Kidney epithelial cell (primary cell): Measurements from ENCODE around the gene ST8SIA2. TPM values are rescaled to one million over a fixed set of nuclear protein-coding genes. Genes with fewer than 3 reads are reported as not detected.

Experiments used
- DNase-seq: peaks from one replicate; pipeline ENCODE4 v3.0.0-alpha.2; 2010; ENCODE audit warnings: low read depth
- H3K27me3 ChIP-seq: 2 replicates; pipeline ENCODE4 v1.6.0; 2011; ENCODE audit warnings: low read length; ENCODE audit not compliant: control insufficient read depth, insufficient read depth
- H3K36me3 ChIP-seq: 2 replicates; pipeline ENCODE4 v1.5.1; 2011; ENCODE audit warnings: low read length; ENCODE audit not compliant: control insufficient read depth, insufficient read depth
- H3K4me3 ChIP-seq: 2 replicates; pipeline ENCODE4 v1.5.1; 2011; ENCODE audit warnings: low read depth, mild to moderate bottlenecking, control low read depth, low read length
- total RNA-seq: library from RNA; depleted of rRNA; stranded (reverse); fragments of >200 nt; gene quantifications from 2 replicates; pipeline ENCODE4 v1.2.3, GENCODE V29; 2015
- TF ChIP-seq, protein P1 (sequence below): IDR thresholded peaks from 2 replicates; pipeline ENCODE4 v1.5.1; 2011; ENCODE audit warnings: mild to moderate bottlenecking, moderate library complexity, low read length, control low read depth, inconsistent platforms; ENCODE audit not compliant: insufficient read depth, poor library complexity, severe bottlenecking

The ST8SIA2 gene
- total RNA-seq, 1 donor from 2014 or later: 7.0 TPM

- TF ChIP-seq, protein P1, sequence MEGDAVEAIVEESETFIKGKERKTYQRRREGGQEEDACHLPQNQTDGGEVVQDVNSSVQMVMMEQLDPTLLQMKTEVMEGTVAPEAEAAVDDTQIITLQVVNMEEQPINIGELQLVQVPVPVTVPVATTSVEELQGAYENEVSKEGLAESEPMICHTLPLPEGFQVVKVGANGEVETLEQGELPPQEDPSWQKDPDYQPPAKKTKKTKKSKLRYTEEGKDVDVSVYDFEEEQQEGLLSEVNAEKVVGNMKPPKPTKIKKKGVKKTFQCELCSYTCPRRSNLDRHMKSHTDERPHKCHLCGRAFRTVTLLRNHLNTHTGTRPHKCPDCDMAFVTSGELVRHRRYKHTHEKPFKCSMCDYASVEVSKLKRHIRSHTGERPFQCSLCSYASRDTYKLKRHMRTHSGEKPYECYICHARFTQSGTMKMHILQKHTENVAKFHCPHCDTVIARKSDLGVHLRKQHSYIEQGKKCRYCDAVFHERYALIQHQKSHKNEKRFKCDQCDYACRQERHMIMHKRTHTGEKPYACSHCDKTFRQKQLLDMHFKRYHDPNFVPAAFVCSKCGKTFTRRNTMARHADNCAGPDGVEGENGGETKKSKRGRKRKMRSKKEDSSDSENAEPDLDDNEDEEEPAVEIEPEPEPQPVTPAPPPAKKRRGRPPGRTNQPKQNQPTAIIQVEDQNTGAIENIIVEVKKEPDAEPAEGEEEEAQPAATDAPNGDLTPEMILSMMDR: no peak
- no peak for DNase-seq
- Histone ChIP-seq H3K4me3 (no peak overlapping the region), H3K27me3 (no peaks in the 10 kb centered on the region), H3K36me3 (no peaks in the 10 kb centered on the region)
These were observed 22.9 kb downstream of the ST8SIA2 start for GRCh38 chr15:92416557-92416956.

GRCh38 chr15:92417716-92418115 lies 24.0 kb downstream of the ST8SIA2 start:
- no peak for DNase-seq
- H3K4me3 ChIP-seq: no peak overlapping the region
- no peaks in the 10 kb centered on the region for H3K36me3 ChIP-seq
- TF ChIP-seq, protein P1: no peak
- no peaks in the 10 kb centered on the region for H3K27me3 ChIP-seq

- no peaks in the 10 kb centered on the region for H3K36me3 ChIP-seq
- TF ChIP-seq, protein P1: no peak
- no peaks in the 10 kb centered on the region for H3K27me3 ChIP-seq
- no peak overlapping the region for H3K4me3 ChIP-seq
- DNase-seq: no peak
These were observed 25.2 kb downstream of the ST8SIA2 start for GRCh38 chr15:92418864-92419263.

GRCh38 chr15:92421976-92422375 lies 28.3 kb downstream of the ST8SIA2 start:
- TF ChIP-seq, protein P1: no peak
- no peaks in the 10 kb centered on the region for H3K36me3 ChIP-seq
- no peaks in the 10 kb centered on the region for H3K27me3 ChIP-seq
- no peak for DNase-seq
- H3K4me3 ChIP-seq: no peak overlapping the region

DNA sequence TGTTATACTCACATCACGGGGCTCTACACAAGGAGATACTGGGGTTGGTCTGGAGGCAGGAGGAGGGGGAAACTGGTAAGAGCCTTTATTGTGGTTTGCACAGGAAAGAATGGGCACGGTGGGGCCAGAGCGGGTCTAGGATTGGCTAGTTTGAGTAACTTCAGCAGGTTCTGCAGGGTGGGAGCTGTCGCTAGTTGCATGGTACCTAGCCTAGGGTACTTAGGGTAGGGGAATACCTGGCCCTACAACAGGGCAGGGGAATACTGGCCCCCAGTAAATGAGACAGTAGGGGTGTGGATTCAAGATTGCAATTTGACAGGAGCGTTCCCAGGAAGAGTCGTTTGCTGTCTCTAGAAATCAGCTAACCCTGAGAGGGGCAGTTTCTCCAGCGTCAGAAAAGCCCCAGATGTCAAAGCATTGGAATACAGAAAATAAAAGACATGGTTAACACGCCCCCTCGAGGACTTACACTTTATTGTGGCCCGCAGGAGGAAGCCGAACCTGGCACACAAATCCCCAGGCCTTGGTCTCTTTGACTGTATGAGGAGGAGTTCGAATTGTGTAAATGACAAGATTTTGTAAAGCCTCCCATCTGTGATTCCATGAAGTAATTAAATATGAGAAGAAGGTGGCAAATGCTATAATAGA lies 32.0 kb downstream of the ST8SIA2 start:
- DNase-seq: no peak
- TF ChIP-seq, protein P1: no peak
- Histone ChIP-seq H3K27me3 (no peaks in the 10 kb centered on the region), H3K4me3 (no peak overlapping the region), H3K36me3 (no peaks in the 10 kb centered on the region)

DNA sequence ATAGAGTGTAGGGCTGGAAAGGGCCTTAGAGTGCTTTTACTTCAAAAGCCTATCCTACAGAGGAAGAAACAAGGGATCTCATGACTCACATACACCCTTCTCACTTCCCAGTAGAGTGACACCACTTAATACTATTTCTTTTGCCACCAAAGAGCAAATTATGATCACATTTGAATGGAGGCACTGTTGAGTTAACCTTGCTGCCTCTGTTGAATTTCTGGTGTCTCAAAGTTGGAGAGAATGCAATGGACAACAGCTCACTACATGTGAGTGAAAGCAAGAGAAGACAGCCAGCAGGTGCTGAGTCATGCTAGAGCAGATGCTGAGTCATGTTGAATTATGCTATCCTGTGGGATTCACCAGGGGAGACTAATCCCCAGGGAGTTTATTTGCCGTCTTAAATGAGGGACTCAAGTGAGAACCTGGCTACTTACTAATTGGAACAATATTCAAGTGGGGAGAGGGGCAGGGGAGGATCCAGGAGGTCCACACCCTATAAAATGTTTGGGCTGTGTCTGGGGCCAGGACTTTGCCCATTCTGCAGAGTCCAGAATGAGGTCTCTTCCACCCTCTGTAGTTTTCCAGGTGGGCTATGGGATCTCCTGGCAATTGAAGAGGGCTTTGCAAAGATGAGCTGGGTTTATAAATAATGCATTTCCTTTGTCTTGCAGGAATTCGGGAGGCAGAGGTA lies 35.8 kb downstream of the ST8SIA2 start:
- TF ChIP-seq, protein P1: no peak
- DNase-seq: peak; percentile 63
- Histone ChIP-seq H3K27me3 (no peaks in the 10 kb centered on the region), H3K4me3 (no peak overlapping the region), H3K36me3 (no peaks in the 10 kb centered on the region)
